Colon (tissue), 2 donors: Measurements from ENCODE around the gene PDCD6IP.

Source experiments
- FAIRE-seq: peaks from 2 replicates; lab custom pipeline; 2012; peaks lifted over from hg19 to GRCh38; lab: Jason Lieb, UNC
- donor health status: control.
- donor health status: control.

PDCD6IP gene

GRCh38 chr3:33855884-33856546 lies 57.6 kb downstream of the PDCD6IP start:
- FAIRE-seq, result no peak

- FAIRE-seq, result peak; percentile 73
Measured at GRCh38 chr3:33857701-33858100, 59.3 kb downstream of the PDCD6IP start.

GRCh38 chr3:33858131-33858530 lies 59.7 kb downstream of the PDCD6IP start:
- FAIRE-seq, result no peak

GRCh38 chr3:33860373-33861050 lies 62.1 kb downstream of the PDCD6IP start:
- no peak for FAIRE-seq

GRCh38 chr3:33865133-33865532 lies 66.7 kb downstream of the PDCD6IP start:
- no peak for FAIRE-seq

GRCh38 chr3:33868309-33868708 lies 69.9 kb downstream of the PDCD6IP start:
- no peak for FAIRE-seq

- FAIRE-seq, result no peak
Measured at GRCh38 chr3:33869977-33870376, 71.5 kb downstream of the PDCD6IP start.

- FAIRE-seq, result no peak
Measured at GRCh38 chr3:33874815-33875214, 76.4 kb downstream of the PDCD6IP start.

- FAIRE-seq, result no peak
Measured at GRCh38 chr3:33875680-33876079, 77.2 kb downstream of the PDCD6IP start.

- FAIRE-seq, result no peak
Measured at GRCh38 chr3:33877187-33877586, 78.8 kb downstream of the PDCD6IP start.

- FAIRE-seq, result no peak
Measured at GRCh38 chr3:33879540-33879939, 81.1 kb downstream of the PDCD6IP start.

GRCh38 chr3:33881156-33882064 lies 83.0 kb downstream of the PDCD6IP start:
- no peak for FAIRE-seq

- FAIRE-seq, result no peak
Measured at GRCh38 chr3:33882296-33882695, 83.9 kb downstream of the PDCD6IP start.

GRCh38 chr3:33883538-33883950 lies 85.1 kb downstream of the PDCD6IP start:
- no peak for FAIRE-seq

GRCh38 chr3:33883951-33884561 lies 85.6 kb downstream of the PDCD6IP start:
- no peak for FAIRE-seq

GRCh38 chr3:33884701-33885100 lies 86.3 kb downstream of the PDCD6IP start:
- FAIRE-seq, result no peak

- no peak for FAIRE-seq
Measured at GRCh38 chr3:33885496-33885895, 87.1 kb downstream of the PDCD6IP start.

- FAIRE-seq, result no peak
Measured at GRCh38 chr3:33886015-33886414, 87.6 kb downstream of the PDCD6IP start.

- no peak for FAIRE-seq
Measured at GRCh38 chr3:33887478-33887877, 89.0 kb downstream of the PDCD6IP start.

GRCh38 chr3:33889394-33890039 lies 91.1 kb downstream of the PDCD6IP start:
- no peak for FAIRE-seq

GRCh38 chr3:33892655-33893054 lies 94.2 kb downstream of the PDCD6IP start:
- FAIRE-seq, result no peak

- FAIRE-seq, result no peak
Measured at GRCh38 chr3:33895658-33896057, 97.2 kb downstream of the PDCD6IP start.
